C4-2B (cell line): ENCODE measurements around the gene ZNF674.

ENCODE experiments used
- H3K27ac ChIP-seq: fragments of 450-650 bp; 2 replicates; pipeline ENCODE4 v1.5.1; 2017
- CTCF ChIP-seq: fragments of 450-650 bp; conservative IDR thresholded peaks from 2 replicates; pipeline ENCODE4 v1.5.1; 2017; ENCODE audit warnings: mild to moderate bottlenecking
- ZFX ChIP-seq: fragments of 450-650 bp; IDR thresholded peaks from 2 replicates; pipeline ENCODE4 v1.6.1; 2017

ZNF674 gene

DNA sequence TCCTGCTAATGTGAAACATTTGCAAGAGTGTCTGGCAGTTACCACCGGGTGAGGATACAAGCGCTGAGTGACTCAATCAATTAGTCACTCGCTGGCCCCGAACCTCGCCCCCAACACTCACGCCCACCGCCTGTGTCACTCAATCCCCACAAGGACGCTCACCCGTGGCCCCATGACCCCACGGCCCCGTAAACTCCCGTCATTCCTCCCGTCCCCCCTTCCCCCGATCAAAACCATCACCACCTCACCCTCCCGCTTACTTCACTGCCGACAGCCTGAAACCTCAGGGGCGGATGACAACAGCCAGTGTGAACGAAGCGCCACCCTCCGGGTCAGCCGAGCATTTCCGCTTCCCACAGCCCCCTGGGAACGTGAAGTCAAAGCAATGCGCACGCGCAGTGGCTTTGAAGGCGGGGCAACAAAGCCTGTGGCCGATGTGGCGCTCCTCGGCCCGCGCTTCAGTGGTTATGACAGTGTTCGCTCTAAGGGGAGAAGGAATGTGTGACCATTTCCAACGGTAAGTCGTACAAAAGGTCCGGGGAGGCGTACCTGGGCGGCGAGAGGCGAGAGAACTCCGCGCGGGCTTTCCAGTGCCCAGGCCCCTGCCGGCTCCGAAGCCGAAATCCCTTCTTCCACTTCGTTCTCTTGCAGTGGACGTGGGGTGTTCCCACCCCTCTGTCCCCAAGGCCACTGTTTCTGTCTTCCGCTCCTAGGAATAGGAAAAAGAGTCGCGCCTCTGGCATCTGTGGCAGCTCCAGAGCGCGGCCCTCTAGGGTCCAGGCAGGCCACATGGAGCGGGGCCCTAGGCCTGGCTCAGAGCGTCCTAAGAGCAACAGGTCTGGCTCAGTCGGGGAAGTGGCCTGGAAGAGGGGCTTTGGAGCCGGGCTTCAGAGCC lies at the start of gene ZNF674:
ZNF674 (minus strand) TSS at position 311 of the 895 bp plus-strand sequence. CDS start 3,334 bp downstream, outside the sequence.
- H3K27ac ChIP-seq = peak within 1 kb of the TSS; percentile 88
- peak; percentile 46 for TF ChIP-seq CTCF
- TF ChIP-seq ZFX = peak; percentile 84

GRCh38 chrX:46589977-46590723 lies 44.9 kb upstream of the ZNF674 start:
- TF ChIP-seq CTCF = no peak
- TF ChIP-seq ZFX = no peak
- no peak overlapping the region for H3K27ac ChIP-seq

GRCh38 chrX:46588263-46588662 lies 43.0 kb upstream of the ZNF674 start:
- H3K27ac ChIP-seq = no peak overlapping the region
- no peak for TF ChIP-seq CTCF
- no peak for TF ChIP-seq ZFX

DNA sequence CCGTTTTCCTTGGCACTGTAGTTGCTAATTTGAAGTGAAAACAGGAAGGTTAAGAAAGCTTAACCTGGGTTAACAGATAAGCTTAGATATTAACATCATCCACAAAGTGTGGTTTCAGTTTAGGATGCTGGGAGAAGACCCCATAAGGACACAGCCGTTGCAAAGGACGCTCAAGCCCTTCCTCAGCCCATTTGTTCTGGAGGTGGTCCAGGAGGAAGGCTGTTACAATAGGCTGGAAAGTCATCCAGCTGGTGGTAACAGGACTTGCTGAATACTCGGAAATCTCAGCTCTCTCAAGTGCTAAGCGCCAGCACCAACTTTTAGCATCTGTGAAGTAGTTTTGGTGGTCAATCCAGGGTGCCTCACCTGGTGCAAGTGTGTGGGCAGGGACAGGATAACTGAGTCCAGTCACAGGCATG lies 42.5 kb upstream of the ZNF674 start:
- TF ChIP-seq ZFX (no peak), CTCF (no peak)
- no peak overlapping the region for H3K27ac ChIP-seq

DNA sequence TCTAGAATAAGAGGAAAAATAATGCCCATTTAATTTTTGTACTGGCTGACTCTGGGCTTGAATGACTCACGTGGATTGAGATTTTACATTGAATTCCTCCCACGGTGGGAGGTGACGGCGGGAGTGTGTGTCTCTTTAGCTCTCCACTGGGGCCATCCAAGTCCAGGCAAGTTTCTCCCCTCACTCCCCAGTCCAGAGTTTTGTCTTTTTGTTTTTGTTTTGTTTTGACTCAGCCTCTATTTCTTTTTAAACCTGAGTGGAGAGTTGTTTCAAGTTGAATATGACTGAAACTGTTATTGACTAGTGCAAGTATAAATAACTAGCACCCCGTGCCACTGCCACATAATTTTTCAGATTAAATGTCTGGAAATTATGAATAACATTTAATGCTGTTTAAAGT lies 41.9 kb upstream of the ZNF674 start:
- H3K27ac ChIP-seq = no peak overlapping the region

GRCh38 chrX:46584736-46585135 lies 39.5 kb upstream of the ZNF674 start:
- TF ChIP-seq CTCF (no peak), ZFX (no peak)
- H3K27ac ChIP-seq = no peak overlapping the region

More for the DNA sequence above, 41.9 kb upstream of the ZNF674 start:
- TF ChIP-seq CTCF = no peak

GRCh38 chrX:46582966-46583365 lies 37.7 kb upstream of the ZNF674 start:
- no peak overlapping the region for H3K27ac ChIP-seq
- no peak for TF ChIP-seq ZFX
- TF ChIP-seq CTCF = no peak
